HG02798 (cell line): ENCODE results near the gene ZCCHC17.

Experiments used
- ATAC-seq: cut with Tn5 transposase; IDR thresholded peaks from one replicate; pipeline ENCODE4 v1.9.1; 2021; ENCODE audit warnings: mild to moderate bottlenecking; ENCODE audit not compliant: unreplicated experiment, poor library complexity

The ZCCHC17 gene

GRCh38 chr1:31412732-31413404 is 116.0 kb downstream of the ZCCHC17 start, which contains the start of gene SERINC2:
SERINC2 (plus strand) TSS chr1:31413213; CDS start chr1:31413266, 53 bp downstream.
- peak; percentile 48 for ATAC-seq

DNA sequence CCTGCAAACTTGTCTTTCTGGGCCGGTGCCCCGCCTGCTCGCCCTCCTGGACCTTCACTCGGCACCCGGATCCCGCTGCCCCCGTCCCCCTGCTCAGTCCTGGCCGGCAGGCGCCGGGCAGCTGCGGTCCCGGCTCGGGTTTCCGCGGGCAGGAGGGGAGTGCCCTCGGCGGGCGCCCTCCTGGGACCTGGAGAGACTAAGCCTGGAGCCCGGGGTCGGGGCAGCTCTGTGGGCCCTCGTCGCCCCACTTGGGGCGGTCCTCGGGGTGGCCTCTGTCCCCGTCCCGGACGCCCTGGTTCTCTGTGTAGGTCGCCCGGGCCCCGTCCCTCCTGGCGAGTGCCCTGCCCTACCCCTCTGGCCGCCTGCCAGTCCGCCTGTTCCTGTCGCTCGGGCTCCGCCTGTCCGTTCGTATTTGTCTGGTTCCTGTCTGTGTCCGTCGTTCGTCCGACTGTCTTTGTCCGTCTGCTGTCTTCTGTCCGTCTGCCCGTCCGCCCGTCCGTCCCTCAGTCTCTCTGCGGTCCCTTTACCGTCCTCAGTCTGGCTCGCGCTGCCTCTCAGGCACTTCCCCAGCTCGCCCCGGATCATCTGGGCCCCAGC is 116.7 kb downstream of the ZCCHC17 start:
- peak; percentile 30 for ATAC-seq
